Fibroblast of skin of left biceps (primary cell): ENCODE results near the gene TPGS1.

Experiments used
- DNase-seq, 2 experiments: peaks; one replicate each; pipeline ENCODE4 v3.0.0-alpha.2; 2013; ENCODE audit warnings: low read depth in 2 of 2

Gene TPGS1, protein sequence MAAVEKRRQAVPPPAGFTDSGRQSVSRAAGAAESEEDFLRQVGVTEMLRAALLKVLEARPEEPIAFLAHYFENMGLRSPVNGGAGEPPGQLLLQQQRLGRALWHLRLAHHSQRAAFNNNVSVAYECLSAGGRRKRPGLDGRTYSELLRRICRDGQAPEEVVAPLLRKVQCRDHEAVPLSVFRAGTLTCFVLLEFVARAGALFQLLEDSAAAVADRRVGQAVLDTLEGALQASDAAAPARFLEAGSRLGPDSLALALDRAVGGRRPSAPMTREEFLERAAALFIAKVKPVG

DNA sequence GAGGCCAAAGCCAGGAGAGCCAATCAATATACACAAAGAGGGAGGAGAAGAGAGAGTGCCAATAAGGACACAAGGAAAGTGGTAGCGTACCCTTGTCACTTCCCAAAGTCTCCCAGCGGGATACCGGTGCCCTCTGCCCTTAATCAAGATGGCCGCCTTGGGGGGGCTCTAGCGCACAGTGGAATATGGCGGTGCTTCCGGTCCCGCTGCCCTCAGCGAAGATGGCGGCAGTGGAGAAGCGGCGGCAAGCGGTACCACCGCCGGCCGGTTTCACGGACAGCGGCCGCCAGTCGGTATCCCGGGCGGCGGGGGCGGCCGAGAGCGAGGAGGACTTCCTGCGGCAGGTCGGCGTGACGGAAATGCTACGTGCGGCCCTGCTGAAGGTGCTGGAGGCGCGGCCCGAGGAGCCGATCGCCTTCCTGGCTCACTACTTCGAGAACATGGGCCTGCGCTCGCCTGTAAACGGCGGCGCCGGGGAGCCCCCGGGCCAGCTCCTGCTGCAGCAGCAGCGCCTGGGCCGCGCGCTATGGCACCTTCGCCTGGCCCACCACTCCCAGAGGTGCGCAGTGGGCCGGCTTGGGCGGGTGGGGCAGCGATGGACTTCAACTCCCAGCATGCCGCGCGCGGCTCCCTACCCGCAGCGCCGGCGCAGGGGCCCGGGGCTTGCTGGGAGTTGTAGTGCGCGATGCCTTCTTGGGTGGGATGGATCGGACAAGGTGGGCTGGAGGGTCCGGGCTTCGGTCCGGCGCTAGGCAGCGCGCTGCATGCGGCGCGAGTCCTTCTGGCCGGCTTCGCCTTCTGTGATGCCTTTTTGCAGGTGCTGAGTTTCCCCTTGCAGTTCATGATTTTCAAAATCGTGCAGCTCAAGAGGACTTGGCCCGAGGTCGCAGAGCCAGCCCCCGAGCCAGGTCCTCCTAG lies at the start of gene TPGS1:
Gene TPGS1, plus strand, starts transcription at position 212 of the 918 bp plus-strand sequence. Its CDS starts 10 bp downstream, at position 222.
- no peak for DNase-seq

DNA sequence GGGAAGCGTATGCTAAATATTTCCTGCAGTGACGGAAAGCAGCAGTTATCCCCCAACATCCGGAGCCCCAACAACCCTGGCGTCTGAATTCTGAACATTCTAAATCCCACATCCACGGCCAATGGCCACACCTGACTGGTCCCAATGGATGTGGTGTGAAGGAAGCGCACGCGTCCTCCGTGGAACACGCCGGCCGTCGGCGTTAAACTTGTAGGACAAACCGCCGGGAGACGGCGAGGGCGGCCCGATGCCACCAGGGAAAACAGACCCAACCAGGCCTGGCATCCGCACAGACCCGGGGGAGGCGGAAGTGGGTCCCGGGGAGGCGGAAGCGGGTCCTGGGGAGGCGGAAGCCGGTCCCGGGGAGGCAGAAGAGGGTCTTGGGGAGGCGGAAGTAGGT lies 49.7 kb upstream of the TPGS1 start:
- DNase-seq, result no peak

DNA sequence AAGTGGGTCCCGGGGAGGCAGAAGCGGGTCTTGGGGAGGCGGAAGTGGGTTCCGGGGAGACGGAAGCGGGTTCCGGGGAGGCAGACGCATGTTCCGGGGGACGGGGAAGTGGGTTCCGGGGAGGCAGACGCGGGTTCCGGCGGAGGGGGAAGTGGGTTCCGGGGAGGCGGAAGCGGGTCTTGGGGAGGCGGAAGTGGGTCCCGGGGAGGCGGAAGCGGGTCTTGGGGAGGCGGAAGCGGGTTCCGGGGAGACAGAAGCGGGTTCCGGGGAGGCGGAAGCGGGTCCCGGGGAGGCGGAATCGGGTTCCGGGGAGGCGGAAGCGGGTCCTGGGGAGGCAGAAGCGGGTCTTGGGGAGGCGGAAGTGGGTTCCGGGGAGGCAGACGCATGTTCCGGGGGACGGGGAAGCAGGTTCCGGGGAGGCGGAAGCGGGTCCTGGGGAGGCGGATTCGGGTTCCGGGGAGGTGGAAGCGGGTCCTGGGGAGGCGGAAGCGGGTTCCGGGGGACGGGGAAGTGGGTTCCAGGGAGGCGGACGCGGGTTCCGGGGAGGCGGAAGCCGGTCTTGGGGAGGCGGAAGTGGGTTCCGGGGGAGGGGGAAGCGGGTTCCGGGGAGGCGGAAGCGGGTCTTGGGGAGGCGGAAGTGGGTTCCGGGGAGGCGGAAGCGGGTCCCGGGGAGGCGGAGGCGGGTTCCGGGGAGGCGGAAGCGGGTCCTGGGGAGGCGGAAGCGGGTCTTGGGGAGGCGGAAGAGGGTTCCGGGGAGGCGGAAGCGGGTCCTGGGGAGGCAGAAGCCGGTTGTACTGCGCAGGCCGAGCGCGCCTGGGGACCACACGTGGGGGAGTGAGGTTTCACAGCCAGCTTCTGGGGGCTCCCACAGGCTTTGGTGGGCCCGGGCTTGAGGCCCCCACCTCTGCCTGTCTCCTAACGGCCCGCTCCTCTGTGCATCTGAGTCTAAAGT lies 48.9 kb upstream of the TPGS1 start:
- DNase-seq, result no peak

DNA sequence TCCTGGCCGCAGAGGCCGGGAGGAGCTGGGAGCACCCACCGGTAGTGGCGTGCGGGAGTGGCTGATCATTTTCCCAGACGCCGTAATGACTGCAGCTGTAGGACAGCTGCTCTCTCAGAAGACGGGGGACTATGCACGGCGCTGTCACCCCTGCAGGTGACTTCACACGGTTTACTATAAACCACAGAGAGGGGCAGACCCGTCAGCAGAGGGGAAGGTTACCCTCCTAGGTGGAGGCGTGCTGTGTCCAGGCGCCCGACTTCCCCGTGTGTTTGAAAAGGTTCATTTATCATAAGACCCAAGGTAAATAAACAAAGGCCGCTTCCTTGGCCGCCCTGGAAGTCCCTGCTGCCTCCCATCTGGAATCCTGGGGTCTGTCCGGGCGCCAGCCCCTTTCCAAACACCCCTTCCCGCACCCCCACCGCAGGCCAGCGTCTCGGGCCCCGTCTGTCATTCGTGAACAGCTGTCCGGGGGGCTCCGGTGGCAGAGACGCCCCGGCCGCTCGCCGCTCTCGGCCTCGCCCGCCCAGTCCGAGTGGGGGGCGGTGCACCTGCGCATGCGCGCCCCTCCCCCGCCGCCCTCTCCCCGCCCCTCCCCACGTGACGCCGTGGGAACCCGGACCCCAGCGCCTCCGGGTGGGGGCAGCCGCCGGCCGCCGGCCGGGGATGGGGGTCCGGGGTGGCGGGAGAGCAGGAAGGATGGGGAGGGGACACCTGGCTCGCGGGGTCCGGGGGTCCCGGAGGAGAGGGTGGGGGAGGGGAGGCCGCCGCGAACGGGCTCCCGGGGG lies 47.4 kb upstream of the TPGS1 start:
- no peak for DNase-seq

DNA sequence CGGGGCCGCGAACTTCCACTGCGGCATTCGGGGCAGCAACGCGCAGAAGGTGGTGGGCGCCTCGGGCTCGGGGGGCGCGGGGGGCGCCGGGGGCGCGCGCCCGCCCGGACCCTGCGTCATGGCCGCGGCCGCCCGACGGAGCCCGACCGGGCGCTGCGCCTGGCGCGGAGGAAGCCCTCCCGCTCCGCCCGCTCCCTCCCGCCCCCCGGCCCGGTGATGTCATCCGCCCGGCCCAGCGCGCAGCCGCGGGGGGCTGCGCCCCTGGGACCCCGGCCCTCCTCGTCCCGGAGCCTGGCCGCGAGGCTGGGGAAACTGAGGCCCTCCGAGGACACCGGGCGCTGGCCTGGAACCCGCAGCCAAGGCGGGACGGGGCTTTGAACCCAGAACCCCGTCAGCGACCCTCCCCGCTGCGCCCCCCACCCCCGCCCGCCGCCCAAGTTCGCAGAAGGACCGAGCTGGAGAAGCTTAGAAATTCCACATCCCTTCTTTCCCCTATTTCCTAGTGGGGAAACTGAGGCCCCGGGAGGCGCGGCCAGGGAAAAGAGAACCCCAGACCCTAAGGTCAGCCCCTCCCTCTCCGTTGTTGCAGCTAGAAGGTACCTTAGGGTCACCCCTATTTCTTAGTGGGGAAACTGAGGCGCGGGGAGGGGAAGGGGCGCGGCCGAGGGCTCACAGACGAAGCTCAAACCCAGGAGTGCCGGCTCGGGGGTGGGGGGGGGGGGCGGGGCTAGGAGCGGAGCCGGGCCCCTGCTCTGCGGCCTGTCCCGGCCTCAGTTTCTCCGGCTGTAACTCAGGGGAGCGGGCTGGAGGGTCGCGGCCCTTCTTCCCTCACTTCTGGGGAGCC lies 46.2 kb upstream of the TPGS1 start, which contains the start of gene SHC2:
Gene SHC2, minus strand, starts transcription at position 157 of the 844 bp plus-strand sequence. Its CDS starts 37 bp downstream, at position 120.
- no peak for DNase-seq

DNA sequence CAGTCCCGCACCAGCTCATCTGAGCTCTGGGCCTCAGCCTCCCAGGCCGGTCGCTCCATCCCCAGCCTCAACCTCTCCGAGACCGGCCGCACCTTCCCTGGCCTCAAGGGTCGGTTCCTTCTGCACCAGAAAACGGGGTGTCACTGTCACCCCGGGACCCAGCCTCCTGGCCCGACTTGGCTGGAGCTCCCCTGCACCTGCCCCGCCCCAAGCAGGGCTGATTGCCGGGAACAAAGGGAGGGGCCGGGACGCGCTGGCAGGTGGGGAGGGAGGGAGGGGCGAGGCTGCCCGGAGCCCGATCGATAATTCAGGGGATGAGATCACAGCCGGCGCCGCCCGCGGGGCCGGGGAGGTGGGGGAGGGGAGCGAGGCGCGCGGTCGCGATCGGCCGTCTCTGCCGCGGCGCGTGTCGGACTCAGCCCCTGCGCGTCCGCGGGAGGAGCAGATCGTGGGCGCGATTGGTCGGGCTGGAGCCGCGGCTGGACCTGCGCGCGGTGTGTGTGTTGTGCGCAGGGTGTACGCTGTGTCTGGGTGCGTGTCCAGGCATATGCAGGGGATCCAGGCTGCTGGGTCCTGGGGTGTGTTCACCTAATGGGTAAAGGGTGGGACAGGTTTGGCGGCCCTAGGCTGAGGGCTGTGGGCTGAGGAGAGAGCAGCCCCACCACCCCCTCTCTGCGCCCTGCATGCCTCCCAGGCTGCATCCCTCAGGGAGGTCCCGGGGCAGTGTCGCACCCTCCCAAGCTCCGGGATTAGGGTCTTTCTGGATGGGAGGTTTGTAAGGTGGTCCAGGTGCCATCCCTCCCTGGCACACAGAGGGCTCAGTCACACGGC lies 45.4 kb upstream of the TPGS1 start:
- no peak for DNase-seq

DNA sequence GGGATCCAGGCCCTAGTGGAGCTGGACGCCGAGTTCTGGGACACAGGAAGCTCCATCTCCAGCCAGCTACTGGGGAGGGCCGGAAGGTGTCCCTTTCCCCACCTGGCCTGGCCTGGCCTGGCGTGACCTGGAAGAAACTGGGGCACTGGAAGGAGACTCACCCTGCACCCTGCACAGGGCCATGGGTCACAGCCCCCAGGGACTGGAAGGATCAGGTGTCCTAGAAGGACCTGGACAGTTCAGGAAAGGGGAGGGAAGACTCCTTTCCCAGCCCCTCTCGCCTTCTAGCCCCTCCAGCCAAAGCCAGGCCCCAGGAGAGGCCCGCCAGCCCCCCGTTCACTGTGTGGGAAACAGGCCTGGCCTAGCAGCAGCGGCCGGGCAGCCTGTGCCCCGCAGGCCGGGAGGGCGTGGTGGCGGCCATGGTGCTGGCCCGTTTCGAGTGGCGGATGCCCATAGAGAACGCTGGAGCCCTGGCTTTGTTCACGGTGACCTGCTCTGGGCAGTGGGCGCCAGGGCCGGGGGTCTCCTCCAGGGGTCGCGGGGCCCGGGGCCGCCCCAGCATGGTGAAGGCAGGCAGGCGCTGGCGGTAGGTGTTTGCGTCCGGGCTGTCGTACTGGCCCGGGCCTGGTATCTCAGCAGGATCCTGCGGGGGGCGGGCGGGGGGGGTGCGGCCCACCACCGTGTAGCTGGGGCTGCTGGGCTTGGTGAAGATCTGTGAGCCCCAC lies 43.7 kb upstream of the TPGS1 start:
- DNase-seq, result no peak

DNA sequence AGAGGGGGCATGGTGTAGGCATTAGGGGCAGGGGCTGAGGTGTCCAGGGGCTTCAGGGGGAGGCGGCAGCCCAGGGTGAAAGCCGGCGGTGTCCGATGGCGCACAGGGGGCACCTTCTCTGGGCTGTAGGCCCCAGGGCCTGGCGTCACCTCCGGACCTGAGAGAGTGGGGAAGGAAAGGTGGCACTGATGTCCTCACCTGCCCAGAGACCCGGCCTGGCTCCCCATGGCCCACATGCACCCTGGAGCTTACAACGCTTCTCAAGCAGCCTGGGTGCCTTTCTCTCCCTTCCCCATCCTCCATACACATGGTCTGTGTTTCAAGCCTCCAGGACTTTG lies 43.1 kb upstream of the TPGS1 start:
- DNase-seq, result no peak

DNA sequence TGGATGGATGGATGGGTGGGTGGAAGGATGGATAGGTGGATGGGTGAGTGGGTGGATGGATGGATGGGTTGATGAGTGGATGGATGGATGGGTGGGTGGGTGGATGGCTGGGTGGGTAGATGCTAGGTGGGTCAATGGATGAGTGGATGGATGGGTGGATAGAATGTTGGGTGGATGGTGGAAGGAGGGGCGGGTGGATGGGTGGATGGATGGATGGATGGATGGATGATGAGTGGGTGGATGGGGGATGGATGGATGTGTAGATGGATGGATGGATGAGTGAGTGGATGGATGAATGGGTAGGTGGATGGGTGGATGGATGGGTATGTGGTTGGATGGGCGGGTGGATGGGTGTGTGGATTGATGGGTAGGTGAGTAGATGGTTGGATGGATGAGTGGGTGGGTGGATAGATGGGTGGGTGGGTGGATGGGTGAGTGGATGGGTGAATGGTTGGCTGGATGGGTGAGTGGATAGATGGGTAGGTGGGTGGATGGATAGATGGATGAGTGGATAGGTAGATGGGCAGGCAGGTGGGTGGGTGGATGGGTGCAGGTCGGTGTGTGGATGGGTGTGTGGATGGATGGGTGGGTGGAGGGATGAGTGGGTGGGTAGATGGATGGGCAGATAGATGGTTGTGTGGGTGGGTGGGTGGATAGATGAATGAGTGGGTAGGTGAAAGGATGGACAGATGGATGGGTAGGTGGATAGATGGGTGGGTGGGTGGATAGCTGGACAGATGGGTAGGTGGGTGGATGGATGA lies 42.1 kb upstream of the TPGS1 start:
- DNase-seq, result no peak

DNA sequence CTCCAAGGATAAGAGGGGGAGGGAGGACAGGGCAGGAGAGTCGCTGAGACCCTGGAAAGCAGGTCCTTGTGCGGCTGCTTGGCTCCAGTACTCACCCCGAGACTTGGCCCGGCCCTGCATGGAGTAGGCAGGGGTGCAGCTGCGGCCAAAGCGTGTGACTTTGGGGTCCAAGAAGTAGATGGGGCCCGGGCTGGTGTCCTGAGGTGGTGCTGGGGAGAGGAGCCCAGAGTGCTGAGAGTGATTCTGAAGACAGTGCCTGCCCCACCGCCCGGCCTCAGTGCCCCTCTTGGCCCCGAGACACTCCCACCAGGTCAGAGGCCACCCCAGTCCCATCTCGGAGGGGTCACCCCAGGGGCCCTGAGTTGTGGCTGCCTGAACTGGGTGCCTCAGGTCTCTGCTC lies 39.7 kb upstream of the TPGS1 start:
- DNase-seq, result no peak

DNA sequence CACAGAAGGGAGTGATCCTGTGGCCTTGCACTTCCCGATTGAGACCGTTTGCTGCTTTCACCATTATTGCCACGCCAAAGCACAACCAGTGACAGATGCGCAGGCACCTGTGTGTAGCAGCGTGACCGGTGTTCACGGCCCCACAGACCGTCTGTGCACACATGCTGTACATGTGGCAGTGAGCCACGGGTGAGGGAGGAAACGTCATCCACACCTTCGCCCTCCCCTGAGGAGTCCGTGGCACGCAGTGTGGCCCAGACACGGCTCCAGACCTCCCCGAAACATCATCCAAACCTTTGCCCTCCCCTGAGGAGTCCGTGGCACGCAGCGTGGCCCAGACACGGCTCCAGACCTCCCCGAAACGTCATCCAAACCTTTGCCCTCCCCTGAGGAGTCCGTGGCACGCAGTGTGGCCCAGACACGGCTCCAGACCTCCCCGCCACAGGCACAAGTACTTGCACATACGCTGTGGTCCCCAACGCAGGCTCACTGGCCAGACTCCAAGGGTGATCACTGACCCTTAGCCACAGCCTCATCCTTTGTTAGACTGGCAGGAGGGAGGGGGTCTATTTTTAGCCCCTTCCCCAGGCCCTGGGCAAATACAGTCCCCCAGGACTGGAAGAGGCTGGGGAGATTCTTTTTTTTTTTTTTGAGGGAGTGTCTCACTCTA lies 38.6 kb upstream of the TPGS1 start:
- no peak for DNase-seq

DNA sequence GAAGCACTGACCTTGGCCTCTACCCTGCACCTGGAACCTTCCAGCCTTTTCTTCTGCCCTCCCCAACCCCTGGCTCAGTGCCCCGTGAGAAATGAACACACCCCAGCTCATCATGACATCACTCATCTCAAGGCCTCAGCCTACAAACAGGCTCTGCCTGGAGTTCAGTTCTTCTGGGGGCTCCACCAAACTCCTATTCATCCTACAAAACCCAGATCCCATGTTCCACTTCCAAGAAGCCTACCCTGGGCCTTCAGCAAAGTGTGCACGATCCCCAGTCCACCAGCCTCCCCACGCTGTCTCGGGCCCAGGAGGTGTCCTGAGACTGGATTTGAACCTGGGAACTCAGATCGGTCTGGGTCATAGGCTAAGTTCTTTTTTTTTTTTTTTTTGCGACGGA lies 37.5 kb upstream of the TPGS1 start:
- no peak for DNase-seq

DNA sequence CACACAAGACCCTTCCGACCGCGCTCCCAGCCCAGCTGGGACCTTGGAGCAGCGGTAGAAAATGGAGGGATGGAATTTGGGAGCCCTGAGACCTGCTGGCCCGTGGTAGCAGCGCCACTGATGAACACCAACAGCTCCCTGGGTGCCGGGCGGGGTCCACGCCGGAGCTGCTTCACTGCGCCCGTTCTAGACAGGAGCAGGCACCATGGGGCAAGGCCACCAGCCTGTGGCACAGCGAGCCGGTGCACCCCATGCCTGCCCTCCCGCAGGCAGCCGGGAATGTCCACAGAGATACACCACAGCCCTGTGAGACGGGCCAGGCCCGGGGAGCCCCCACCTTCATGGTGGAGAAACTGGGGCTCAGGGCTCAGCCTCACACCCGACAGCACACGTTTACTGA lies 36.6 kb upstream of the TPGS1 start:
- no peak for DNase-seq

DNA sequence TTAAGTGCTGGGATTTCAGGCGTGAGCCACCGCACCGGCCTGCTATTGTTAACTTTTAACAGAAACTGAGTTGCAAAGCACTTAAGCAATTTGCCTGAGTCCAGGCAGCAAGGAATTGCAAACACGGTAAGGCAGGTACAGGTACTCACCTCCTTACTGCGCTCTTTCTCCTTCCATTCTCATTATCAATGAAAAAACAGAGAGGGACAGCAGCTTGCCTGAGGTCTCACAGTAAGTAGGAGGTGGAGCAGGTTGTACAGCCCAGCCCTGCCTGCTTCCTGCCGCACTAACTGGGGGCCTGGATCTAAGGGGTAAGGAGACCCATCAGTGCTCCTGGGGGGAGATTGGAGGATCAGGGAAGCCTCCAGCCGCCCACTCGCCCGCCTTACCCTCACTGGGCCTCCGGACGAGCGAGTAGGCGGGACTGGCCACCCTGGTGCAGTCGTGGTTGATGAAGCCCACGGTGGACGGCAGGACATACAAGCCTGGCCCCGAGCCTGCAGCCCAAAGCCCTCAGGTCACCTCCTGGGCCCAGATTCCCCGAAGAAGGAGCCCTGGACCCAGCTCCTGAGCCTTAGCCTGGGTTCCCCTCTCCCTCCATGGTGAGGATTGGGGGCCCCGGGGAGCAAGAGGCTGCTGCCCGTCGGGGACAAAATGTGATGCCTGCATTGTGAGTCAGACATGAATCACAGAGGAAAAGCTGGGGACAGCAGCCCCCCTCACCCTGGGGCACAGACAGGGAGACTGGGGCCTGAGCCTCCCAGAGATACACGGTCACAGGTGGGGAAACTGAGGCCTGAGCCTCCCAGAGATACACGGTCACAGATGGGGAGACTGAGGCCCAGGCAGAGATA lies 35.1 kb upstream of the TPGS1 start:
- DNase-seq, result no peak

DNA sequence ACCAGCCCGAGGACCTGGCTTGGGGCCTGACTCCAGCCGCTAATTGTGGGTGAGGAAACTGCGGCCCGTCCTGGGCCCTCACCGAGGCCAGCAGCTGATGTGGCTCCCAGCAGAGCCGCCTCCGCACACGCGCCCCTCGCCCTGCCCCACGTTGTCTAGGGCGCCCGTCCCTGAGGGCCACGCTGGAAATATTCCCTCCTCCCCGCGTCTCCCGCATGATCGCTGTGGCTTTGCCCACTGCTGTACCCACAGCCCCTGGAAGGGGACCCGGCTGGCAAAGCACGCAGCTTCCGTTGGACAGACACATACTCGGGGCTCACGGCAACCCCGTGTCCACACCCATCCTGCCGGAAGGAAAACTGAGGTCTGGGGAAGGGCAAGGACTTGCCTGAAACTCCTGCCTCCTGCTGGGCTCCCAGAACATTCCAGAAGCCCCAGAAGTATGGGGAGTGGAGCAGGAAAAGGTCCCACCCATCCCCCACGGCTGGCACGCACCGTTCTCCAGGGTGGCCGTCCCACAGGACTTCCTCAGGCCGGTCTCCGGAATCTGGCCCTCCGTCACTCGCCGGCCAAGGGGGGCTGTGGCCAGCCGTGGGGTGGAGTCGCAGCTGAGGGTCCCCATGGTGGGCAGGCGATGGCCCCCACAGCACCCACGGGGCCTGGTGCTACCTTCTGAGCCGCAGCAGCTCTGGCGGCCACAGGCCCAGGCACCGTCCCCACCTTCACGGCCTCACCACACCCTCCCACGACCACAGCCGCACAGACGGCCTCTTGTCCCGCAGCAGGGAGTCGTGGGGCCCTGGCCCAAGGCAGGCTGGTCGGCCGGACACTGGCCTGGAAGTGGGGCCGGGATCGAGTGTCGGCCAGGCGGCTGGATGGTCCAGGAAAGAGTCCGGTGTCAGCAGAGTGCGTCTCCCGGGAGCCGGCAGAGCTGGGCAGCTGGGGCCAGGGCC lies 32.9 kb upstream of the TPGS1 start:
- DNase-seq, result no peak
